Loucy (cell line): ENCODE measurements around the gene ZNF180.

ENCODE experiments used
- H2AFZ ChIP-seq: fragments of 200-600 bp; sonication (generic); 2 replicates; pipeline ENCODE4 v1.6.0; 2016; ENCODE audit warnings: antibody characterized with exemption, mild to moderate bottlenecking, low read length, moderate library complexity
- H3F3A ChIP-seq: fragments of 200-600 bp; 2 replicates; pipeline ENCODE4 v1.6.0; 2016; ENCODE audit warnings: antibody characterized with exemption, low read depth, mild to moderate bottlenecking
- H3K27me3 ChIP-seq: fragments of 200-600 bp; sonication (generic); 2 replicates; pipeline ENCODE4 v1.6.1; 2014; ENCODE audit warnings: low read length, mild to moderate bottlenecking; ENCODE audit not compliant: insufficient read depth, poor library complexity, severe bottlenecking
- H3K36me3 ChIP-seq: fragments of 200-600 bp; sonication (generic); 2 replicates; pipeline ENCODE4 v1.6.1; 2016; ENCODE audit warnings: low read length; ENCODE audit not compliant: insufficient read depth
- H3K4me1 ChIP-seq: fragments of 200-600 bp; sonication (generic); 2 replicates; pipeline ENCODE4 v1.5.1; 2014; ENCODE audit warnings: low read length, mild to moderate bottlenecking; ENCODE audit not compliant: insufficient read depth, poor library complexity, severe bottlenecking
- H3K4me2 ChIP-seq: fragments of 200-600 bp; sonication (generic); 2 replicates; pipeline ENCODE4 v1.6.0; 2014; ENCODE audit warnings: antibody characterized with exemption, low read length, low read depth, mild to moderate bottlenecking; ENCODE audit not compliant: poor library complexity, severe bottlenecking
- H3K4me3 ChIP-seq: fragments of 200-600 bp; sonication (generic); 2 replicates; pipeline ENCODE4 v1.5.1; 2014; ENCODE audit warnings: low read length, mild to moderate bottlenecking, mixed read lengths; ENCODE audit not compliant: poor library complexity, severe bottlenecking
- H3K79me2 ChIP-seq: fragments of 200-600 bp; sonication (generic); 2 replicates; pipeline ENCODE4 v1.6.1; 2014; ENCODE audit warnings: low read length; ENCODE audit not compliant: insufficient read depth
- H3K9ac ChIP-seq: fragments of 200-600 bp; sonication (generic); 2 replicates; pipeline ENCODE4 v1.6.0; 2014; ENCODE audit warnings: mild to moderate bottlenecking, low read depth, low read length, moderate library complexity; ENCODE audit not compliant: poor library complexity, severe bottlenecking
- H3K9me2 ChIP-seq: fragments of 200-600 bp; sonication (generic); replicated peaks from 2 replicates; pipeline ENCODE4 v1.6.1; 2016; ENCODE audit warnings: low read depth, low read length, mixed read lengths
- H3K9me3 ChIP-seq: fragments of 200-600 bp; sonication (generic); 2 replicates; pipeline ENCODE4 v1.6.1; 2014; ENCODE audit warnings: mild to moderate bottlenecking, antibody characterized with exemption, low read length, low read depth; ENCODE audit not compliant: insufficient read depth
- H4K20me1 ChIP-seq: fragments of 200-600 bp; sonication (generic); 2 replicates; pipeline ENCODE4 v1.6.0; 2014; ENCODE audit warnings: antibody characterized with exemption, low read length, mild to moderate bottlenecking; ENCODE audit not compliant: insufficient read depth, poor library complexity, severe bottlenecking
- CTCF ChIP-seq: fragments of 200-600 bp; sonication (generic); conservative IDR thresholded peaks from 2 replicates; pipeline ENCODE4 v1.5.1; 2014; ENCODE audit warnings: mild to moderate bottlenecking, antibody characterized with exemption, low read length
- EZH2phosphoT487 ChIP-seq: fragments of 200-600 bp; IDR thresholded peaks from 2 replicates; pipeline ENCODE4 v1.6.1; 2018; ENCODE audit warnings: antibody characterized with exemption, mild to moderate bottlenecking, moderate library complexity, borderline replicate concordance

The ZNF180 gene

GRCh38 chr19:44455100-44455499 lies 45.2 kb downstream of the ZNF180 start:
- no peaks in the 10 kb centered on the region for H3F3A ChIP-seq
- H3K27me3 ChIP-seq: no peaks in the 10 kb centered on the region
- no peak overlapping the region for H3K4me2 ChIP-seq
- no peaks in the 10 kb centered on the region for H4K20me1 ChIP-seq
- TF ChIP-seq CTCF: no peak
- no peak for TF ChIP-seq EZH2phosphoT487
- no peak overlapping the region for H3K4me3 ChIP-seq
- no peaks in the 10 kb centered on the region for H3K79me2 ChIP-seq
- no peaks in the 10 kb centered on the region for H3K4me1 ChIP-seq
- no peak overlapping the region for H2AFZ ChIP-seq
- no peaks in the 10 kb centered on the region for H3K9me2 ChIP-seq
- peaks cover 16% of the 10 kb centered on the region; the same call in 1 of the 2 replicates for H3K9me3 ChIP-seq
- no peak overlapping the region for H3K9ac ChIP-seq
- H3K36me3 ChIP-seq: no peaks in the 10 kb centered on the region

- H3K9me2 ChIP-seq: no peaks in the 10 kb centered on the region
- TF ChIP-seq CTCF (no peak), EZH2phosphoT487 (no peak)
- no peaks in the 10 kb centered on the region for H3K36me3 ChIP-seq
- H3K9me3 ChIP-seq: peaks cover 16% of the 10 kb centered on the region; the same call in 1 of the 2 replicates
- H2AFZ ChIP-seq: no peak overlapping the region
- H3K27me3 ChIP-seq: no peaks in the 10 kb centered on the region
- H3K4me1 ChIP-seq: no peaks in the 10 kb centered on the region
- no peaks in the 10 kb centered on the region for H3K79me2 ChIP-seq
- H3K4me2 ChIP-seq: no peak overlapping the region
- H3K9ac ChIP-seq: no peak overlapping the region
- no peaks in the 10 kb centered on the region for H4K20me1 ChIP-seq
- no peaks in the 10 kb centered on the region for H3F3A ChIP-seq
- H3K4me3 ChIP-seq: no peak overlapping the region
Measured at GRCh38 chr19:44452367-44452766, 48.0 kb downstream of the ZNF180 start.

GRCh38 chr19:44451687-44452086 lies 48.6 kb downstream of the ZNF180 start:
- H3K4me1 ChIP-seq: no peaks in the 10 kb centered on the region
- peaks cover 16% of the 10 kb centered on the region; the same call in 1 of the 2 replicates for H3K9me3 ChIP-seq
- no peaks in the 10 kb centered on the region for H3K36me3 ChIP-seq
- H3K4me3 ChIP-seq: no peak overlapping the region
- no peaks in the 10 kb centered on the region for H4K20me1 ChIP-seq
- no peaks in the 10 kb centered on the region for H3K27me3 ChIP-seq
- no peak overlapping the region for H3K4me2 ChIP-seq
- no peak overlapping the region for H3K9ac ChIP-seq
- no peak overlapping the region for H2AFZ ChIP-seq
- no peaks in the 10 kb centered on the region for H3K79me2 ChIP-seq
- H3K9me2 ChIP-seq: no peaks in the 10 kb centered on the region
- H3F3A ChIP-seq: no peaks in the 10 kb centered on the region
- TF ChIP-seq CTCF: no peak
- TF ChIP-seq EZH2phosphoT487: no peak
